HL-60 (cell line): Measurements from ENCODE around the gene CLEC4M.

Experiments
- POLR2AphosphoS5 ChIP-seq: IDR thresholded peaks from 2 replicates; pipeline ENCODE4 v1.6.1; 2012; ENCODE audit warnings: low read depth
- TF ChIP-seq, protein P1 (sequence below): IDR thresholded peaks from one replicate; pipeline ENCODE4 v1.5.1; 2011; ENCODE audit warnings: low read length, control low read depth, inconsistent platforms; ENCODE audit not compliant: insufficient read depth
- TF ChIP-seq, protein P2 (sequence below): IDR thresholded peaks from 2 replicates; pipeline ENCODE4 v1.6.1; 2012; ENCODE audit warnings: low read depth; ENCODE audit not compliant: insufficient replicate concordance

DNA sequence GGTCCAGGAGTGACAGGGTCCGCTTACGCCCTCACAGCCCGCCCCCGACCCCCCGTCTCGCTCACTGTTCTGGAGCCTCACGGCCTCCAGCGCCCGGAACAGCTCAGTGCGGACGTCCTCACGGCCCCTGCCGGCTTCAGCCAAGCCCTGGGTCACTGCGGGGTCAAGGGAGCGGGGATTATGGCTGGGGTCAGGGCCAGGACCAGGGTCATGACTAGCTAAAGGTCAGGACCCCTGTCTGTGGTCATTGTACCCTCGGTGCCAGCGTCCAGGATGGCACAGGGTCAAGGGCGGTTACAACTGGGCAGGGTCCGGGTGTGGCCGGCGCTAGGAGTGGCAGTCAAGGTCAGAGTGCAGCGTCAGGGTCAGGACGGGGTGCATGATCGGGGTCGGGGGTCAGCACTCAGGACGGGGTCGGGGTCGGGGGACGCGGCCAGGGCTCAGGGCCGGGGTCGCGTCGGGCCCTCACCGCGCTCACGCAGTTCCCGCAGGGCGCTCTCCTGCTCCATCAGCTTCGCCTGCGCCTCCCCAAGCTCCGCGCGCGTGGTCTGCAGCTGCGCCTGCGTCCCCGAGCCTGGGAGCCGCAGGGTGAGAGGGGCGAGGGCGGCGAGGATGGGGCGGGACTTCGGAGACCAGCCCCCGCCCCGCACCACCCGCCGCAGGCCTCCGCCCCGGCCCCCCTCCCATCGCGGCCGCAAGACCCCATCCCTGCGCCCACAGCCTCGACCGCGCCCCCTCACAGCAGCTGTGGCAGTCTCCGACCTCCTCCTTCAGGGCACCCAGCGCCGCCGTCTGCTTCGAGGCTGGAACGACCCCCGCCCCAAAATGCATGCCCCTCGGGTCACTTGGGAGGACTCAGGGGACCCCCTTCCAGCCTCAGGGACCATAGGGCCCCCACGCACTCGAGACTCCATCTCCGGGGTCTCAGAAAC is 32.5 kb upstream of the CLEC4M start:
- TF ChIP-seq, protein P1, sequence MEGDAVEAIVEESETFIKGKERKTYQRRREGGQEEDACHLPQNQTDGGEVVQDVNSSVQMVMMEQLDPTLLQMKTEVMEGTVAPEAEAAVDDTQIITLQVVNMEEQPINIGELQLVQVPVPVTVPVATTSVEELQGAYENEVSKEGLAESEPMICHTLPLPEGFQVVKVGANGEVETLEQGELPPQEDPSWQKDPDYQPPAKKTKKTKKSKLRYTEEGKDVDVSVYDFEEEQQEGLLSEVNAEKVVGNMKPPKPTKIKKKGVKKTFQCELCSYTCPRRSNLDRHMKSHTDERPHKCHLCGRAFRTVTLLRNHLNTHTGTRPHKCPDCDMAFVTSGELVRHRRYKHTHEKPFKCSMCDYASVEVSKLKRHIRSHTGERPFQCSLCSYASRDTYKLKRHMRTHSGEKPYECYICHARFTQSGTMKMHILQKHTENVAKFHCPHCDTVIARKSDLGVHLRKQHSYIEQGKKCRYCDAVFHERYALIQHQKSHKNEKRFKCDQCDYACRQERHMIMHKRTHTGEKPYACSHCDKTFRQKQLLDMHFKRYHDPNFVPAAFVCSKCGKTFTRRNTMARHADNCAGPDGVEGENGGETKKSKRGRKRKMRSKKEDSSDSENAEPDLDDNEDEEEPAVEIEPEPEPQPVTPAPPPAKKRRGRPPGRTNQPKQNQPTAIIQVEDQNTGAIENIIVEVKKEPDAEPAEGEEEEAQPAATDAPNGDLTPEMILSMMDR = no peak
- no peak for TF ChIP-seq POLR2AphosphoS5
- TF ChIP-seq, protein P2, sequence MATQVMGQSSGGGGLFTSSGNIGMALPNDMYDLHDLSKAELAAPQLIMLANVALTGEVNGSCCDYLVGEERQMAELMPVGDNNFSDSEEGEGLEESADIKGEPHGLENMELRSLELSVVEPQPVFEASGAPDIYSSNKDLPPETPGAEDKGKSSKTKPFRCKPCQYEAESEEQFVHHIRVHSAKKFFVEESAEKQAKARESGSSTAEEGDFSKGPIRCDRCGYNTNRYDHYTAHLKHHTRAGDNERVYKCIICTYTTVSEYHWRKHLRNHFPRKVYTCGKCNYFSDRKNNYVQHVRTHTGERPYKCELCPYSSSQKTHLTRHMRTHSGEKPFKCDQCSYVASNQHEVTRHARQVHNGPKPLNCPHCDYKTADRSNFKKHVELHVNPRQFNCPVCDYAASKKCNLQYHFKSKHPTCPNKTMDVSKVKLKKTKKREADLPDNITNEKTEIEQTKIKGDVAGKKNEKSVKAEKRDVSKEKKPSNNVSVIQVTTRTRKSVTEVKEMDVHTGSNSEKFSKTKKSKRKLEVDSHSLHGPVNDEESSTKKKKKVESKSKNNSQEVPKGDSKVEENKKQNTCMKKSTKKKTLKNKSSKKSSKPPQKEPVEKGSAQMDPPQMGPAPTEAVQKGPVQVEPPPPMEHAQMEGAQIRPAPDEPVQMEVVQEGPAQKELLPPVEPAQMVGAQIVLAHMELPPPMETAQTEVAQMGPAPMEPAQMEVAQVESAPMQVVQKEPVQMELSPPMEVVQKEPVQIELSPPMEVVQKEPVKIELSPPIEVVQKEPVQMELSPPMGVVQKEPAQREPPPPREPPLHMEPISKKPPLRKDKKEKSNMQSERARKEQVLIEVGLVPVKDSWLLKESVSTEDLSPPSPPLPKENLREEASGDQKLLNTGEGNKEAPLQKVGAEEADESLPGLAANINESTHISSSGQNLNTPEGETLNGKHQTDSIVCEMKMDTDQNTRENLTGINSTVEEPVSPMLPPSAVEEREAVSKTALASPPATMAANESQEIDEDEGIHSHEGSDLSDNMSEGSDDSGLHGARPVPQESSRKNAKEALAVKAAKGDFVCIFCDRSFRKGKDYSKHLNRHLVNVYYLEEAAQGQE = no peak
